HG03095 (cell line): Measurements from ENCODE around the gene CHD5.

Source experiments
- ATAC-seq: cut with Tn5 transposase; IDR thresholded peaks from one replicate; pipeline ENCODE4 v1.9.1; 2021; ENCODE audit warnings: moderate library complexity; ENCODE audit not compliant: unreplicated experiment

CHD5 gene

GRCh38 chr1:6175411-6175828, 4.7 kb downstream of the CHD5 start:
- ATAC-seq: no peak

DNA sequence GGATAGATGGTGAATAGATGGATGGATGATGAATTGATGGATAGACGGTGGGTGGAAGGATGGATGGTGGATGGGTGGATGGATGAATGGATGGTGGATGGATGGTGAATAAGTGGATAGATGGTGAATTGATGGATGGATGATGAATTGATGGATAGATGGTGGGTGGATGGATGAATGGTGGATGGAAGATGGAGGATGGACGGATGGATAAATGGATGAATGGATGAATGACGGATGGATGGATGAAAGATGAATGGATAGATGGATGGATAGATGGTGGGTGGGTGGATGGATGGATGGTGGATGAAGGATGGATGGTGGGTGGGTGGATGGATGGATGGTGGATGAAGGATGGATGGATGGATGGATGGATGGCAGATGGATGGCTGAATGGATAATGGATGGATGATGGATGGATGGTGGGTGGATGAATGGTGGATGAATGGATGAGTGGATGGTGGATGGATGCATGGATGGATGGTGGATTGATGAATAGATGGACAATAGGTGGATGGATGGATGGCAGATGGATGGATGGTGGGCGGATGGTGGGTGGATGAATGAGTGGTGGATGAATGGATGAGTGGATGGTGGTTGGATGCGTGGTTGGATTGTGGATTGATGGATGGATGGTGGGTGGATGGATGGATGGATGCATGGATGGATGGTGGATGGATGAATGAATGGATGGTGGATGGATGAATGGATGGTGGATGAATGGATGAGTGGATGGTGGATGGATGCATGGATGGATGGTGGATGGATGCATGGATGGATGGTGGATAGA, 5.3 kb downstream of the CHD5 start:
- ATAC-seq: no peak

DNA sequence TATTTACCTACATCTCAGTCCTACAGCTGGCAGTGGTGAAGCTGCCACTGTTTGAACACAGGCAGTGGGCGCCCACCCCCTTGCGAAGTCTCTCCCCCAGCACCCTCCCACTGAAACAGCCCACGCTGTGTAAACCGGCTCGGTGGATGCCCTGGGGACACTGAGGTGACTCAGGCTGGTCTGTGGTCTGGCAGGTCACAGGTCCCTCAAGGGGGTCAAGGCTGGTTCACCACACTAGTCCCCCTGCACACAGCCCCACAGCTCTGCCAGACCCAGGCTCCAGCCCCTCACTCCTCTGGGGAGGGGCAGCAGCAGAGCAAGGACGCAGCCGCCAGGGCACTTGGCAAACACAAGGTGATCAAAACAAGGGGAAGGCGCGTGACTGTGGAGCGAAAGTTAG, 7.6 kb downstream of the CHD5 start:
- no peak for ATAC-seq

GRCh38 chr1:6171548-6172124, 8.5 kb downstream of the CHD5 start:
- ATAC-seq: no peak

DNA sequence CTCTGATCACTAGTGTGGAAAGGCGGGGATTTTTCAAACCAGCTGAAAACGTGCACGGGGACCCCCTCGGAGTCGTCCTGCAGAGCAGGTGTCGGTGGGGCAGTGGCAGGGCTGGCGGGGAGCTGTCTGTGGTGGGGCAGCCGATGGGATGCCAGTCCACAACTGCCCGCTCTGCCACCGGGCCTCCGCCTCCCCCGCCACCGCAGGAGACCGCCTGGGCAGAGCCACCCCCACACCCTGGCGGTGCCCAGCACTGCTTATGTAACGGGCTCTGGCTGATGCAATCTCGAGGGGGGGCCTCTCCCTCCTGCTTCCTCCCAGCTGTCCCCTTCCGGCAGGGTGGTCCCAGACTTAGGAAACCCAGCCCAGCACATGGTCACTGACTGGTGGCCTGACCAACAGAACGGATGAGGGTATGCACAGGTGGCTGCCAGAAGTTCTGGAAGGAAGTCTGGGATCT, 9.3 kb downstream of the CHD5 start:
- ATAC-seq: no peak

DNA sequence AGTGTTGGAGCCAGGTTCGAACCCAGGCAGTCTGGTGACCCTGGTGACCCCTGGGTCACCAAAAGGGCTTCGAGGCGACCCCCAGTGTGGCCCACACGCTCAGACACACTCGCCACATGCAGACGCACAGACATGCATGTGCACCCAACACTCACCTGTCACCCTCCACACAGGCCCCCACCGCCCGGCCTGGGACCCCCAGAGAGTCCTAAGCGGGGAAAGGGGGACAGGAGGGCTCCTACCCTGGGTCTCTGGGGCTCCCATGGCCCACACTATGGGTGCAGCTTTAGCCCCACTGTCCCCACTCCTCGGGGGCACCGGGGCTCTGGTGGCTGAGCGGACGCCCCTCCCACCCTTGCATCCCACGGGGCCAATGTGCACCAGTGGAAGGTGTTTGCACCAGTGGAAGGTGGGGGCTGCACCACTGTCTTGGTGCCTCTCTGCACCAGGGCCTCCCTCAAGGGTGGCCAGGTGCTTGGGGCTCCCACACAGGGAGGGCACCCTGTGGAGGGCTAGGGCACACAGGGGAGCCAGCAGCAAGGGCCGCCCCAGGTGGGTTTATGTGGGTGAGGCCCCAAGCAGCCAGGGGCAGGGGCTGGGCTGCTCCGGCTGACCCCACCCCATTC, 9.9 kb downstream of the CHD5 start:
- no peak for ATAC-seq

GRCh38 chr1:6168947-6169586, 11.1 kb downstream of the CHD5 start:
- no peak for ATAC-seq

GRCh38 chr1:6167391-6168303, 12.5 kb downstream of the CHD5 start:
- ATAC-seq: no peak

- no peak for ATAC-seq
These were observed 13.3 kb downstream of the CHD5 start for GRCh38 chr1:6166655-6167390.

GRCh38 chr1:6166221-6166620, 13.9 kb downstream of the CHD5 start:
- ATAC-seq: no peak

DNA sequence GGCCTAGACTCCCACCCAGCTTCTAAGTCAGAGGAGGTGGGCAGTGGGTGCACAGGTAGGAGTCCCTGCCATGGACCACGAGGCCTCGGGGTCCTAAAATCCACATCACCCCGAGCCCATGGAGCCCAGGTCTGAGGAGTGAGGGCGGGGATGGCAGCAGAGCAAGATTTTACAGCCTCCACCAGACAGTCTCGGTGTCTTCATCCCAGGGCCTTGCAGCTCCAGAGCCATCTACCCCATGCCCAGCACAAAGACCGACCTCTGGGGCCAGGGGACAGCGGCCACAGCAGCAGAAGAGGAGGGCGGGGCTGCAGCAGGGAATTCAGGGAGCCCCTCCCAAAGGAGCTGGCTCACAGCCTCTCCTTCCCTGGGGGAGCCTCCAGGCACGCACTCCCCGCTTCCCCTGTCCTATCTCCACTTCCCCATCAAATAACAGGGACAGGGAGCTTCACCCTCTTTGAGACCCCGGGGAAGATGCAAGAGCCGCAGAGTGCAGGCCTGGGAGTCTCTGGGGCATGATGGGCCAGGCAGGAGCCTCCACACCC, 14.6 kb downstream of the CHD5 start:
- ATAC-seq: no peak

GRCh38 chr1:6165027-6165426, 15.1 kb downstream of the CHD5 start:
- no peak for ATAC-seq

- ATAC-seq: no peak
These were observed 16.0 kb downstream of the CHD5 start for GRCh38 chr1:6163973-6164617.

DNA sequence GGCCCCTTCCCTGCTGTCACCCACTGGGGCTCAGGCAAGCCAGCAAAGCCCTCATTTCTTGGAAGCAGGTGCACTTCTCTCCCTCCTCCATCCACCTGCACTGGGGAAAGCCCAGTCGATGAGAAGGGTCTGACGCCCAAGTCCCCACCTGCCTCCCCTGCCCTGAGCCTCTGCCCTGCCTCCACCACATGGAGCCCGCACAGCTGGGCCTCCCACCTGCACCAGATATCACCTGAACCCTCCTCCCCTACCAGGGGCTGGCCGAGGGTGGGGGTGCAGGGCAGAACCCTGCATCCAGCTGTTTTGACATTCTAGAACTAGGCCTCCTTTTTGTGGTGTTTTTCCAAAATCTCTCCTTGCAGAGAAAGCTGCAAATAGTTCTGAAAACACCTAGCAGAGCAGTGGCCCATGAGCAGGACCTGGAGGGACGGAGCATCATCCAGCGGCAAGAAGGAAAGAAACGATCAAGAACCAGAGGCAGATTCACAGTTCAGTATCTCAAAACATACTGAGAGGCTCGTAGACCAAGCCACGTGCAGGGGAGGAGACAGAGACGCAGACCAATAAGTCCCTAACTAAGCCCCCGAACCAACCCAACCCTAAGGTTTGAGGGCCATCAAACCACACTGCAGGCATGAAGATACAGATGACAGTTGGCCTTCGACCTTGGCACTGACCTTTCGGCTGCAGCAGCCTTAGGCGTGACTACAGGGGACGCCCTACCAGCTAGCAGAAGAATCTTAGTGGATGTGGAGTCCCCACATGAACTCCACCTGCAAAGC, 16.7 kb downstream of the CHD5 start:
- no peak for ATAC-seq

GRCh38 chr1:6162773-6163172, 17.3 kb downstream of the CHD5 start:
- no peak for ATAC-seq

- ATAC-seq: no peak
These were observed 17.8 kb downstream of the CHD5 start for GRCh38 chr1:6162341-6162740.

DNA sequence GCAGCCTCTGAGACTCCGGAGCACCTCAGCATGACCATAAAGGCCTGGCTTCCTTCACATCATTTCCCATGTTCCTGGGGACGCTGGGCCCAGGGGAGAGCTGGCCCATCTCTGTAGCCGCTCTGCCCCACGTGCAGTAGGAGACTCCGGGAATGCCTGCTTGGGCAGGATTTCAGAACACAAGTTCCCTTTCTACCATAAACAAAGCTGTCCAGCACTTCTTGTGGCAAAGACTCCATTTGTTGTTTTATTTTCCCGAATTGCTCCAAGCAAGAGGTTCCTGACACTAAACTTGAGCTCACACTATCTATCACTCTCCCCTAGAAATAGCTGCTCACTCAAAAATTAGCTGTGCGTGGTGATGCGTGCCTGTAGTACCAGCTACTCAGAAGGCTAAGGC, 21.9 kb downstream of the CHD5 start:
- ATAC-seq: no peak

DNA sequence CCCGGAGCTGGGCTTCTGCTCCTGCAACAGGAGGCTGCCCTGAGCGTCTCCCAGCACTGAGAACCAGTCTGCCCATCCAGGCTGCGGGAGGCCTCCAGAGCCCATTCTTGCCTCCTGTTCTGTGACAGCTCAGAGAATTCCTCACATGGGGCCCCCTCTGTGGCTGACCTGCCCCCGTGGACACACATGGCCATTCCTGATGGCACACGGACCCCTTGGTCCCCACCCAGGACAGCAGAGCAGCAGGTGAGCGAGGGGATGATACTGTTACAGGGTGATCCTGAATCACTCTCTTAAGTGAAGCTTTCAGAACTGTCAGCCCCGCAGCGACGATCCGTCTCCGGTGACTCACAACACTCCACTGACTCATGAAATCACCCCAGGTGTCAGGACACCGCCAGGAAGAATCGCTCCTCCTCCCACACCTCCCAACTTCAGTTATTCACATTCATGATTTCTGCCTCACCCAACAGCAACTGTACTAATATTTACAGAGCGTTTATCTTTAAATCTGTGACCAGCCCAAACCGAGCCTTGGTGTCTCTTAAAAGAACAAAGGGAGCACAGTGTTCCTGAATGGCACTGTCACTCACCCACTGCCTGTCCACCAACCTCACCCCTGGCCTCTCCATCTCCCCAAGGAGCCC, 22.5 kb downstream of the CHD5 start:
- ATAC-seq: no peak
